Caco-2 (cell line): Measurements from ENCODE around the gene RSPH1. TPM values are rescaled to one million over a fixed set of nuclear protein-coding genes. Genes with fewer than 3 reads are reported as not detected.

Experiments
- BruUV-seq: library from RNA; stranded (reverse); fragments of 400-500 nt; replicated peaks from 2 replicates; lab custom pipeline; 2021; lab: Mats Ljungman, UMichigan
- CTCF ChIA-PET: fragments of 300-600 bp; sonication (Branson Sonifier 250); formaldehyde crosslinking; loops from one replicate; lab custom pipeline; 2022; ENCODE audit warnings: antibody characterized with exemption; lab: Charles Lee
- POLR2A ChIA-PET: fragments of 300-600 bp; sonication (Branson Sonifier 250); formaldehyde crosslinking; loops from one replicate; lab custom pipeline; 2022; ENCODE audit warnings: antibody characterized with exemption; lab: Charles Lee
- DNase-seq, 2 experiments: peaks; one replicate each; pipeline versions ENCODE4 v3.0.0 to v3.0.0-alpha.2; 2020 to 2022
- H3K27me3 ChIP-seq: replicated peaks from 2 replicates; pipeline ENCODE4 v1.6.0; 2011; ENCODE audit warnings: low read length; ENCODE audit not compliant: control insufficient read depth, insufficient read depth
- H3K36me3 ChIP-seq: 2 replicates; pipeline ENCODE4 v1.5.1; 2011; ENCODE audit warnings: low read length; ENCODE audit not compliant: control insufficient read depth, insufficient read depth
- H3K4me1 ChIP-seq: fragments of 250-450 bp; sonication (Bioruptor Pico); 2 replicates; pipeline ENCODE4 v1.5.1; 2020; ENCODE audit warnings: mild to moderate bottlenecking
- H3K4me3 ChIP-seq: 2 replicates; pipeline ENCODE4 v1.5.1; 2011; ENCODE audit warnings: low read depth, mild to moderate bottlenecking, control low read depth, low read length
- H3K9me3 ChIP-seq: fragments of 250-450 bp; sonication (Bioruptor Pico); 2 replicates; pipeline ENCODE4 v1.5.1; 2020; ENCODE audit warnings: mild to moderate bottlenecking, moderate library complexity
- H3K27ac Mint-ChIP-seq: one replicate; pipeline ENCODE4 v1.8.0; 2022; ENCODE audit warnings: mixed read lengths; ENCODE audit not compliant: unreplicated experiment
- H3K27me3 Mint-ChIP-seq: one replicate; pipeline ENCODE4 v1.8.0; 2022; ENCODE audit warnings: mixed read lengths; ENCODE audit not compliant: insufficient read depth, unreplicated experiment
- H3K36me3 Mint-ChIP-seq: one replicate; pipeline ENCODE4 v1.8.0; 2022; ENCODE audit warnings: mild to moderate bottlenecking, mixed read lengths; ENCODE audit not compliant: insufficient read depth, unreplicated experiment
- H3K4me1 Mint-ChIP-seq: one replicate; pipeline ENCODE4 v1.8.0; 2022; ENCODE audit warnings: low read depth, mixed read lengths; ENCODE audit not compliant: unreplicated experiment
- H3K4me3 Mint-ChIP-seq: one replicate; pipeline ENCODE4 v1.8.0; 2022; ENCODE audit warnings: mild to moderate bottlenecking, moderate library complexity, mixed read lengths; ENCODE audit not compliant: unreplicated experiment
- H3K9me3 Mint-ChIP-seq: one replicate; pipeline ENCODE4 v1.8.0; 2022; ENCODE audit warnings: mixed read lengths; ENCODE audit not compliant: unreplicated experiment
- intact Hi-C: fragments of 100-400 bp; cut with micrococcal nuclease; formaldehyde crosslinking; loops from one replicate; pipeline ENCODE4 v1.10.0; 2022; ENCODE audit not compliant: unreplicated experiment
- total RNA-seq: library from RNA; stranded (reverse); gene quantifications from 2 replicates; pipeline ENCODE4 v1.2.3, GENCODE V29; 2022
- TF ChIP-seq, protein P1 (sequence below), 2 experiments: fragments of 200-600 bp in 1 of 2; IDR thresholded peaks; 1 replicate in 1 of 2; 2 replicates in 1 of 2; pipeline versions ENCODE4 v1.5.1 to v1.8.0; 2011 to 2022; ENCODE audit warnings: antibody characterized with exemption in 1 of 2, control low read depth in 1 of 2, inconsistent platforms in 1 of 2, low read depth in 1 of 2, low read length in 1 of 2, mild to moderate bottlenecking in 1 of 2, moderate library complexity in 1 of 2; ENCODE audit not compliant: insufficient read depth in 1 of 2, severe bottlenecking in 1 of 2, unreplicated experiment in 1 of 2

RSPH1 gene
- total RNA-seq, 1 experiment from 2014 or later, result 0.23 TPM

DNA sequence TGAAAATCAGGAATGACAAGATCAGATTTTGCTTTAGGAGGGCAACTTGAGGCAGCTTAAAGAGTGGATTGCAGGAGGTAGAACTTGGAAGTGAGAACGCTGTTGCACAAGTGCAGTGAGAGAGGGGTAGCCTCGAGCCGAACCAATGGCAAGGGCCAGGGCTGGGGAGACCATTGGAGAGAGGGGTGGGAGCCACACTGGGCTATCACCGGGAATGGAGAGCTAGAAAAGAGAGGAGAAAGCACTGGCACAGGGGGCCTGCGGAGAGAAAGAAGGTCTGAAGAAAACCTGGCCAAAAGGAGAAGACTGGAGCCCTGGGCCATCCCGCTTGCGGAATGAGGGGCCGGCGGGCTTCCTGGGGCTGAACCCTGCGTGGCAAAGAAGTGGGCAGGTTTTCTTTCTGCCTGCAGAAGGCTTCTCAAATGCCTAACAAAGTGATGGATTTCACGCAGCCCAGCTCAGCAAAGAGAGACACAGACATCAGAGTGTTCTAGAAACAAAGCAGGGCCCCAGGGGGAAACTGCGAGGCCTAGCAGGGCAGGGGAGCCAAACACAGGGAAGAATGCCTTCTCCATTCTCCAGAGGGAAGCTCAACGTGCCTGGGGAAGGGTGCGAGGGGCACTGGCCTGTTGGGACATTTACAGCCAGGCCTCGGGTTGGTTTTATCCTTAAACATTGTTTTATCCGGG is 16.5 kb upstream of the RSPH1 start:
- Histone ChIP-seq H3K4me3 (no peak overlapping the region), H3K4me1 (peaks cover 48% of the 10 kb centered on the region), H3K36me3 (no peaks in the 10 kb centered on the region), H3K27me3 (no peaks in the 10 kb centered on the region), H3K9me3 (no peaks in the 10 kb centered on the region)
- TF ChIP-seq, protein P1, sequence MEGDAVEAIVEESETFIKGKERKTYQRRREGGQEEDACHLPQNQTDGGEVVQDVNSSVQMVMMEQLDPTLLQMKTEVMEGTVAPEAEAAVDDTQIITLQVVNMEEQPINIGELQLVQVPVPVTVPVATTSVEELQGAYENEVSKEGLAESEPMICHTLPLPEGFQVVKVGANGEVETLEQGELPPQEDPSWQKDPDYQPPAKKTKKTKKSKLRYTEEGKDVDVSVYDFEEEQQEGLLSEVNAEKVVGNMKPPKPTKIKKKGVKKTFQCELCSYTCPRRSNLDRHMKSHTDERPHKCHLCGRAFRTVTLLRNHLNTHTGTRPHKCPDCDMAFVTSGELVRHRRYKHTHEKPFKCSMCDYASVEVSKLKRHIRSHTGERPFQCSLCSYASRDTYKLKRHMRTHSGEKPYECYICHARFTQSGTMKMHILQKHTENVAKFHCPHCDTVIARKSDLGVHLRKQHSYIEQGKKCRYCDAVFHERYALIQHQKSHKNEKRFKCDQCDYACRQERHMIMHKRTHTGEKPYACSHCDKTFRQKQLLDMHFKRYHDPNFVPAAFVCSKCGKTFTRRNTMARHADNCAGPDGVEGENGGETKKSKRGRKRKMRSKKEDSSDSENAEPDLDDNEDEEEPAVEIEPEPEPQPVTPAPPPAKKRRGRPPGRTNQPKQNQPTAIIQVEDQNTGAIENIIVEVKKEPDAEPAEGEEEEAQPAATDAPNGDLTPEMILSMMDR (IDR thresholded peaks at IDR 0.05; ENCODE audit: insufficient read depth in 1 of 2, low read depth in 1 of 2, low read length in 1 of 2, severe bottlenecking in 1 of 2, unreplicated experiment in 1 of 2), result no peak
- ChIA-PET CTCF (interaction anchor here (1.1 kb wide), 1 partner anchor 45 kb away, joined by 3 read pairs; no protein-coding TSS in a partner anchor), POLR2A (no interaction called here)
- peak overlapping the region; percentile 57 for H3K27ac Mint-ChIP-seq
- intact Hi-C loops, result no loop called here
- no peak for DNase-seq
- H3K9me3 Mint-ChIP-seq, result no peaks in the 10 kb centered on the region
- H3K4me3 Mint-ChIP-seq, result peak overlapping the region; percentile 30
- H3K4me1 Mint-ChIP-seq, result peaks cover 38% of the 10 kb centered on the region
- BruUV-seq, result no TSS peak
- H3K27me3 Mint-ChIP-seq, result no peaks in the 10 kb centered on the region
- no peaks in the 10 kb centered on the region for H3K36me3 Mint-ChIP-seq

DNA sequence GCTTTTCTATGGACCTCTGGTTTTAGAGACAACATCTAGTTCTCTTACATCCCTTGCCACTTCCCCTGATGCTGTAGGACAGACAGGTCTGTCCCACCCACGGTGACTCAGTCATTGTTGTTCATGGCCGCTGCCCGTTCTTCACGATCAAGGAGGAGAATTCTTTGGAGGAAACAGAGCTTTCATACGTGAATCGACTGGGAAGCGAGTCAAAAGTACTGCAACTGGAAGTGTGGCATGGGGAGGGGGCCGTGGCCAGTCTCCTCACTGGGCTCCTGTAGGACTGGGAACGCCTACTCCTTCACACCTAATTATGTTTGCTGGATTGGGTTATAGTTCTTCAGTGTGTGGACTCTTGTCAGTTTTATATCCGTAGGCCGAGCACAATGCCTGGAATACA is 13.2 kb upstream of the RSPH1 start:
- Mint-ChIP-seq H3K9me3 (no peaks in the 10 kb centered on the region), H3K27me3 (no peaks in the 10 kb centered on the region), H3K27ac (peak overlapping the region; percentile 86), H3K4me3 (peak overlapping the region; percentile 36), H3K4me1 (peaks cover 33% of the 10 kb centered on the region), H3K36me3 (no peaks in the 10 kb centered on the region)
- no peaks in the 10 kb centered on the region for H3K9me3 ChIP-seq
- ChIA-PET POLR2A (interaction anchor here (0.6 kb wide), 1 partner anchor 252 kb away, joined by 3 read pairs; no protein-coding TSS in a partner anchor), CTCF (interaction anchor here (0.6 kb wide), 1 partner anchor 405 kb away, joined by 9 read pairs; no protein-coding TSS in a partner anchor)
- H3K4me1 ChIP-seq, result peaks cover 28% of the 10 kb centered on the region
- no peak for DNase-seq
- TF ChIP-seq, protein P1 (IDR thresholded peaks at IDR 0.05; ENCODE audit: insufficient read depth in 1 of 2, low read depth in 1 of 2, low read length in 1 of 2, severe bottlenecking in 1 of 2, unreplicated experiment in 1 of 2), result no peak
- no peak overlapping the region for H3K4me3 ChIP-seq
- intact Hi-C loops, result loop anchor here (2.0 to 5.0 kb wide), 2 partner anchors 16 to 42 kb away; no protein-coding TSS in a partner anchor
- H3K36me3 ChIP-seq, result no peaks in the 10 kb centered on the region
- BruUV-seq, result no TSS peak
- H3K27me3 ChIP-seq, result no peaks in the 10 kb centered on the region

DNA sequence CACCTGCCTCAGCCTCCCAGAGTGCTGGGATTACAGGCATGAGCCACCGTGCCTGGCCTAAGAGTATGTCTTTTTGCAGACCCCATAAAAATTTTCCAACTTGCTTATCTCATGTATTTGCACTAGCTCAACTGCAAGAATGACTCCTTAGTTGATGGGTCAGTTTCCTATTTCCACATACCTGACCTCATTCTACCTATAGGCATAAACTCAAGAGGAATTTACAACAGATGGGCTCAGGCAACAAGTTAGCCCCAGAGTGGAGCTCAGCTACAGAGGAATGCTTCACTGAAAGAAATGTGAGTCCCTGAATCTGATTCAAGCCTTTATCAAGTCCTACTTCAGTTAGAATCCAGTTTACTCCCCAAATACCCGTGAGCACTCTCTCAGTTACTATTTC is 12.3 kb upstream of the RSPH1 start:
- no peak overlapping the region for H3K4me3 ChIP-seq
- CTCF ChIA-PET, result interaction anchor here (0.6 to 1.1 kb wide), 4 partner anchors 18 to 151 kb away, joined by 3 to 7 read pairs (median 4); no protein-coding TSS in a partner anchor
- Mint-ChIP-seq H3K4me3 (no peak overlapping the region), H3K27ac (peak overlapping the region; percentile 86), H3K4me1 (peaks cover 33% of the 10 kb centered on the region), H3K27me3 (no peaks in the 10 kb centered on the region), H3K9me3 (no peaks in the 10 kb centered on the region), H3K36me3 (no peaks in the 10 kb centered on the region)
- H3K36me3 ChIP-seq, result no peaks in the 10 kb centered on the region
- no peaks in the 10 kb centered on the region for H3K9me3 ChIP-seq
- H3K4me1 ChIP-seq, result peaks cover 28% of the 10 kb centered on the region
- POLR2A ChIA-PET, result interaction anchor here (0.6 to 0.7 kb wide), 2 partner anchors 12 to 31 kb away, joined by 3 to 6 read pairs; partner anchors contain the start of gene RSPH1
- peak; percentile 67 to 74 for DNase-seq
- TF ChIP-seq, protein P1 (IDR thresholded peaks at IDR 0.05; ENCODE audit: insufficient read depth in 1 of 2, low read depth in 1 of 2, low read length in 1 of 2, severe bottlenecking in 1 of 2, unreplicated experiment in 1 of 2), result no peak
- H3K27me3 ChIP-seq, result no peaks in the 10 kb centered on the region
- BruUV-seq, result no TSS peak
- intact Hi-C loops, result loop anchor here (2.0 to 5.0 kb wide), 2 partner anchors 16 to 41 kb away; no protein-coding TSS in a partner anchor
